Activated naive CD4-positive, alpha-beta T cell treated with anti-CD3 and anti-CD28 coated beads, Interleukin-2, amount 10 ng/mL, durations not matched to agents 7 days and 5 days (primary cell): ENCODE results near the gene FETUB.

Source experiments
- CTCF ChIA-PET: fragments of 350-600 bp; sonication (Branson Sonifier 250); formaldehyde crosslinking; loops from one replicate; lab custom pipeline; 2021; ENCODE audit warnings: antibody characterized with exemption; lab: Charles Lee
- DNase-seq: peaks from one replicate; pipeline ENCODE4 v3.0.0-alpha.2; 2020
- H3K27ac Mint-ChIP-seq: one replicate; pipeline ENCODE4 v1.8.0; 2021; ENCODE audit warnings: mild to moderate bottlenecking, moderate library complexity, mixed read lengths
- H3K27me3 Mint-ChIP-seq: one replicate; pipeline ENCODE4 v1.8.0; 2021; ENCODE audit warnings: mild to moderate bottlenecking, mixed read lengths
- H3K36me3 Mint-ChIP-seq: one replicate; pipeline ENCODE4 v1.8.0; 2021; ENCODE audit warnings: mixed read lengths
- H3K4me1 Mint-ChIP-seq: one replicate; pipeline ENCODE4 v1.8.0; 2021; ENCODE audit warnings: mixed read lengths
- H3K4me3 Mint-ChIP-seq: one replicate; pipeline ENCODE4 v1.8.0; 2021; ENCODE audit warnings: mild to moderate bottlenecking, moderate library complexity, mixed read lengths
- H3K9me3 Mint-ChIP-seq: one replicate; pipeline ENCODE4 v1.8.0; 2021; ENCODE audit warnings: mixed read lengths

The FETUB gene

DNA sequence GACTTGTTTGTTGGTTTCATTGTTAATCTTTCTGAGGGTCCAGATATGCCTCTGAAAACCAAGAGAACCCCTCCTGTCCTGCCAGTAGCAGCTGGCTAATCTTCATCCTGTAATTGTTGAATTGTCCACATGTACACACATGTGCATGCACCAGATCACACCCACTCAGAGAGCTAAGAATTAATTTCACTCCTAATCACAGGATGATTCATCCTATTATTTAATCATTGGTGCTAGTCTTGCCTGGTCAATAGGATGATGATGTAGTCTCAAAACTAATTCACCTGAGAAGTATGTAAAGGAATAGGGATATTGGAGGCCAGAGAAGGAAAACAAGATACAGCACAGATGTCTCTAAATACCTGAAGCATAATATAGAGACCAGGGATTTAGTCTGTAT lies 35.1 kb upstream of the FETUB start:
- DNase-seq, result no peak
- no peak overlapping the region for H3K4me3 Mint-ChIP-seq
- no peaks in the 10 kb centered on the region for H3K9me3 Mint-ChIP-seq
- H3K4me1 Mint-ChIP-seq, result no peaks in the 10 kb centered on the region
- no peaks in the 10 kb centered on the region for H3K36me3 Mint-ChIP-seq
- CTCF ChIA-PET, result interaction anchor here (5.2 kb wide), 1 partner anchor 11 kb away, joined by 28 read pairs; no protein-coding TSS in a partner anchor
- no peak overlapping the region for H3K27ac Mint-ChIP-seq
- peaks cover 12% of the 10 kb centered on the region for H3K27me3 Mint-ChIP-seq

DNA sequence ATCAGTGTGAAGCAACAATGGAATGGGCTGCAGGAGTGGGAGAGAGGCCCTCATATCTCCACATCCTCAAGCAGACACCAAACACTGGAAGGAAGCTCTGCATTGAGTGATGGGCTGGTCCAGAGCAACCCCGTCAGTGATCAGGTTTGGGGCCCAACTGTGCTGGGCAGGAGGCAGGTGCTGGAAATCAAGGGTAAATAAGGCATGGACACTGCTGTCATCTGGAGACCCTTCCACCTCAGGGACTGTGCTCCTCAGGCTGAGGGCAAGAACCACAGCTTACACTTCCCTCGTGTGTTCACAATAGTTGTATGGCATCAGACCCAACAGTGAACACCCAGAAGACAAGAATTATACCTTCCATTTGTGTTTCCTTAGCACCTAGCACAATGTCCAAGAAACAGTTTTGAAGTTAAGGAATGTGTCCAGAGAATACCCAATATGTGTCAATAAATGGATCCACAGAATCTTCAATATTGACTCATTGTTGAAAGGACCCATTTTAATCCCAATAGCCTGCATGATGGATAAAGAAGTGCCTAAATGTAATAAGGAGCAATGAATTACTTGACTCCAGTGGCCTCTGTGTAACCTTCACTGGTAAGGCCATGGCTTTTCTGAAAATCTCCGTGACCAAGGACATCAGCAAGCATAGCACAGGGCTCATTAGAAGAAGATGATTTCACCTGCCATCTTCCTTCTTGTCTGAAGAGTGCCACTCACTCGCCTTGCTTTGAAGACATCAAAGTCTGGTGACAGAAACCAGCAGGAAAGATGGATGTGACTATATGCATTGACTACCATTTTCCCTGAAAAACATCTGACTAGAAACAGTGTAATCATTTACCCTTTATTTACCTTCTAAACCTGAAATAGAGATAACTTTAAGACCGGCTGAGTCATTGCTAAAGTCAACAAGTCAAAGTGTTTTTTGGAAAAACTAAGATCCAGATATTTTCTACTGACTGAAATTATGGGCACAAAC lies 34.3 kb upstream of the FETUB start:
- Mint-ChIP-seq H3K36me3 (no peaks in the 10 kb centered on the region), H3K4me1 (no peaks in the 10 kb centered on the region), H3K9me3 (no peaks in the 10 kb centered on the region), H3K27ac (no peak overlapping the region), H3K4me3 (no peak overlapping the region), H3K27me3 (peaks cover 12% of the 10 kb centered on the region)
- DNase-seq, result no peak
- CTCF ChIA-PET, result interaction anchor here (1.0 to 5.2 kb wide), 2 partner anchors 9 to 10 kb away, joined by 3 to 28 read pairs; no protein-coding TSS in a partner anchor

DNA sequence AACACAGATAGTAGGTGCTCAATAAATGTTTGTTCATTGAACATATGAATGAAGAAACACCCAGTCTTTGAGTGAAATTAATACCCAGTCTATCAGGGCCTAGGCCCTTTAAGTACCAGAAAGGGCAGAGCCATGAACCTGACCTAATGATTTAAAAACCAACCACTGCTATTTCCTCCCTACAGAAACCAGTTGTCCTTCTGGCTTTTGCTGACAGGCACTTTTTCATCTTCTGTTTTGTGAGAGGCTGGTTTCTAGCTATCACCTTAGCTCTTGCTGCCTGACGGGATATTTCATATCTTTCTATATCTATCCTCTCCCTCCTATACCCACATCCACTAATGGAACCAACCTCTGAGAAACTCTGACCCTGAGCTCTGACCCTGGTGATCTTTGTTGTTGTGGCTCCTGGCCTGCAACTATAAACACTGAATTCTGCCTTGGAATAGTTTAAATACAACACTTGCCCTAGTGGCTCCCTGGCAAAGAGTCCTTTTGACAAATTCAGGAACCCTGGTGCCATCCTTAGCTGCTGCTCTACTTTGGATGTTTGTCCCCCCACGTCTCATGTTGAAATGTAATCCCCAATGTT lies 31.5 kb upstream of the FETUB start:
- Mint-ChIP-seq H3K9me3 (no peaks in the 10 kb centered on the region), H3K27me3 (peaks cover 30% of the 10 kb centered on the region), H3K4me3 (no peak overlapping the region), H3K4me1 (no peaks in the 10 kb centered on the region), H3K36me3 (no peaks in the 10 kb centered on the region), H3K27ac (no peak overlapping the region)
- DNase-seq, result no peak
- CTCF ChIA-PET, result interaction anchor here (0.9 to 1.7 kb wide), 7 partner anchors 9 to 665 kb away, joined by 3 to 7 read pairs (median 3); no protein-coding TSS in a partner anchor

DNA sequence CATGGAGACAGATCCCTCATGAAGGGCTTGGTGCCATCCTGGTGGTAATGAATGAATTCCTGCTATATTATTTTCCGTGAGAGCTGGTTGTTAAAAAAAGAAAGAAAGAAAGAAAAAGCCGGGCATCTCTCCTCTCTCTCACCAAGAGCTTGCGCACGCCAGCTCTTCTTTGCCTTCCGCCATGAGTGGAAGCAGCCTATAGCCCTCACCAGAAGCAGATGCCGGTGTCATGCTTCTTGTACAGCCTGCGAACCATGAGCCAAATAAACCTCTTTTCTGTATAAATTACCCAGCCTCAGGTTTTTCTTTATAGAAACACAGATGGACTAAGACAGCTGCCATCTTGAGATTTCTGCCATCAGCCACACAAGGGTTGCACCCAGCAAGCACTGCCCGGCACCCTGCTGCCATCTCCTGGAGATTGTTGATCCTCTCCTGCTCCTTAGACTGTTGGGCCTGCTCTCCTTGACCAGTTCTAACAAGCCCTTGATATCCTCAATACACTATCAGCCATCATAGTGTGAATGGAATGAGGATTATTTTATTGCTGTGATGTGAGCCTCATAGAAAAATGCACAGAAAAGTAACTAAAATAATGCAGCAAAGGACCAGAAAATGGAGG lies 30.8 kb upstream of the FETUB start:
- no peaks in the 10 kb centered on the region for H3K36me3 Mint-ChIP-seq
- no peak for DNase-seq

DNA sequence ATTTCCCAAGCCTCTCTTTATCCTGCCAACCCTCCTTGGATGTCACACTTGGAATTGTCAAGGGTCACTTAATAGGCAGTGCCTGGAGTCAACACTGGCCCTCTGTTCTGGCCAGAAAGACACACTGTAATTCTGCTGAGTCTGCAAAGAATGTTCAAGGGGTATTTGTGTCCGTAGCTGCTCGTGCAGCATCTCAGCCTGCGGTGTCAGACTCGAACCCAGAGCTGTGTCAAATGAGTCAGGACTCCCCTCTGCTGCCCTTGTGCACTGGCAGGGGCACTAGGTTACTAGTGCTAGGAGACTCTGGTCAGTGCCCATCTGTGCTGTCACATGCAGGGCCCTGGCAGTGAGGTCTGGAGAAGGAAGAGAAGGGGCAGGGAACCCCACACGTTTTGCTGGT lies 28.1 kb upstream of the FETUB start:
- CTCF ChIA-PET, result interaction anchor here (1.4 to 1.6 kb wide), 2 partner anchors 11 to 19 kb away, joined by 3 to 4 read pairs; no protein-coding TSS in a partner anchor
- no peaks in the 10 kb centered on the region for H3K9me3 Mint-ChIP-seq
- H3K27me3 Mint-ChIP-seq, result peaks cover 44% of the 10 kb centered on the region
- H3K4me3 Mint-ChIP-seq, result no peak overlapping the region
- no peak for DNase-seq
- H3K4me1 Mint-ChIP-seq, result peaks cover 16% of the 10 kb centered on the region
- H3K27ac Mint-ChIP-seq, result no peak overlapping the region
- no peaks in the 10 kb centered on the region for H3K36me3 Mint-ChIP-seq

More for the DNA sequence above, 30.8 kb upstream of the FETUB start:
- Mint-ChIP-seq H3K4me1 (peaks cover 1% of the 10 kb centered on the region), H3K27ac (no peak overlapping the region), H3K4me3 (no peak overlapping the region), H3K27me3 (peaks cover 28% of the 10 kb centered on the region), H3K9me3 (no peaks in the 10 kb centered on the region)
- CTCF ChIA-PET, result interaction anchor here (0.9 to 1.8 kb wide), 8 partner anchors 8 to 666 kb away, joined by 3 to 7 read pairs (median 5); no protein-coding TSS in a partner anchor

- no peaks in the 10 kb centered on the region for H3K9me3 Mint-ChIP-seq
- no peak within 1 kb of the TSS for H3K27ac Mint-ChIP-seq
- H3K4me1 Mint-ChIP-seq, result peaks cover 22% of the 10 kb centered on the region
- no peak for DNase-seq
- no peaks in the 10 kb centered on the region for H3K36me3 Mint-ChIP-seq
- CTCF ChIA-PET, result interaction anchor here (0.7 to 5.6 kb wide), 8 partner anchors 16 to 489 kb away, joined by 3 to 136 read pairs (median 12); no protein-coding TSS in a partner anchor
- peaks cover 51% of the 10 kb centered on the region for H3K27me3 Mint-ChIP-seq
- H3K4me3 Mint-ChIP-seq, result no peak within 1 kb of the TSS
Measured at GRCh38 chr3:186612721-186613636, 27.2 kb upstream of the FETUB start, which contains the start of gene AHSG. TSS of gene AHSG (plus strand) at chr3:186613060. CDS start at chr3:186613142, 82 bp downstream.

- H3K4me3 Mint-ChIP-seq, result no peak overlapping the region
- no peaks in the 10 kb centered on the region for H3K9me3 Mint-ChIP-seq
- peaks cover 59% of the 10 kb centered on the region for H3K27me3 Mint-ChIP-seq
Measured at GRCh38 chr3:186613637-186614265, 26.4 kb upstream of the FETUB start.

DNA sequence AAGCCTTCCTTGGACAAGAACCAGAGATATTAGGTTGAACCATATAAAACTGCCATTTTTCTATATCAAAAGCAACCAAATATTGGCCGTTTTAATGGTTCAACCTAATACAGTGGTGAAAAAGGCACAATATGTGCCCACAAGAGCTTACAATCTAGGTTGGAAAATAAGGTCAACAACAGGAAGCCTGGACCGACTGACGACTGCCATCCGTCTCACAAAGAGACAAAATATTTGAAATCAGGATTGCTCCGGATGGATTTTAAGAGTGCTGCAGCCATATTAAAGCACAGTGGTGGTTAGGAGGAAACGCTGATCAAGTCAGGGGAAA lies 26.0 kb upstream of the FETUB start:
- no peak overlapping the region for H3K27ac Mint-ChIP-seq
- CTCF ChIA-PET, result interaction anchor here (0.7 to 5.6 kb wide), 33 partner anchors 9 to 671 kb away, joined by 3 to 136 read pairs (median 5); partner anchors contain the start of genes CRYGS and EIF4A2
- H3K36me3 Mint-ChIP-seq, result no peaks in the 10 kb centered on the region
- no peak for DNase-seq
- H3K9me3 Mint-ChIP-seq, result no peaks in the 10 kb centered on the region
- H3K4me3 Mint-ChIP-seq, result no peak overlapping the region
- H3K4me1 Mint-ChIP-seq, result peaks cover 22% of the 10 kb centered on the region
- H3K27me3 Mint-ChIP-seq, result peaks cover 60% of the 10 kb centered on the region

More at GRCh38 chr3:186613637-186614265, 26.4 kb upstream of the FETUB start:
- DNase-seq, result no peak
- H3K36me3 Mint-ChIP-seq, result no peaks in the 10 kb centered on the region
- no peak overlapping the region for H3K27ac Mint-ChIP-seq
- H3K4me1 Mint-ChIP-seq, result peaks cover 22% of the 10 kb centered on the region
- CTCF ChIA-PET, result interaction anchor here (0.7 to 5.6 kb wide), 23 partner anchors 9 to 671 kb away, joined by 3 to 136 read pairs (median 7); partner anchors contain the start of genes CRYGS and EIF4A2

GRCh38 chr3:186614597-186615483 lies 25.4 kb upstream of the FETUB start:
- DNase-seq, result peak; percentile 83
- Mint-ChIP-seq H3K27ac (no peak overlapping the region), H3K27me3 (peaks cover 60% of the 10 kb centered on the region), H3K4me3 (no peak overlapping the region), H3K9me3 (no peaks in the 10 kb centered on the region), H3K36me3 (no peaks in the 10 kb centered on the region), H3K4me1 (peaks cover 22% of the 10 kb centered on the region)
- CTCF ChIA-PET, result interaction anchor here (0.7 to 5.6 kb wide), 44 partner anchors 8 to 672 kb away, joined by 3 to 136 read pairs (median 4); partner anchors contain the start of genes CRYGS and EIF4A2

GRCh38 chr3:186616299-186616617 lies 23.9 kb upstream of the FETUB start:
- Mint-ChIP-seq H3K27me3 (peaks cover 64% of the 10 kb centered on the region), H3K4me3 (no peak overlapping the region), H3K36me3 (no peaks in the 10 kb centered on the region), H3K9me3 (no peaks in the 10 kb centered on the region), H3K4me1 (peaks cover 22% of the 10 kb centered on the region), H3K27ac (no peak overlapping the region)
- CTCF ChIA-PET, result interaction anchor here (0.7 to 5.6 kb wide), 34 partner anchors 10 to 673 kb away, joined by 3 to 136 read pairs (median 6); partner anchors contain the start of genes CRYGS and EIF4A2
- no peak for DNase-seq

- CTCF ChIA-PET, result interaction anchor here (0.6 to 5.6 kb wide), 49 partner anchors 8 to 957 kb away, joined by 3 to 136 read pairs (median 5); partner anchors contain the start of genes CRYGS, DNAJB11, EIF4A2 and TBCCD1
- Mint-ChIP-seq H3K27me3 (peaks cover 59% of the 10 kb centered on the region), H3K4me1 (peaks cover 22% of the 10 kb centered on the region), H3K9me3 (no peaks in the 10 kb centered on the region), H3K36me3 (no peaks in the 10 kb centered on the region), H3K4me3 (peak overlapping the region; percentile 19), H3K27ac (no peak overlapping the region)
- peak; percentile 89 for DNase-seq
Measured at GRCh38 chr3:186617036-186617946, 22.9 kb upstream of the FETUB start.
